ENCODE measurements around the gene ZC3H7B. TPM values are rescaled to one million over a fixed set of nuclear protein-coding genes. Genes with fewer than 3 reads are reported as not detected.

Gene ZC3H7B
- total and polyA plus RNA-seq, 2 donors = 23.3 to 29.8 TPM

DNA sequence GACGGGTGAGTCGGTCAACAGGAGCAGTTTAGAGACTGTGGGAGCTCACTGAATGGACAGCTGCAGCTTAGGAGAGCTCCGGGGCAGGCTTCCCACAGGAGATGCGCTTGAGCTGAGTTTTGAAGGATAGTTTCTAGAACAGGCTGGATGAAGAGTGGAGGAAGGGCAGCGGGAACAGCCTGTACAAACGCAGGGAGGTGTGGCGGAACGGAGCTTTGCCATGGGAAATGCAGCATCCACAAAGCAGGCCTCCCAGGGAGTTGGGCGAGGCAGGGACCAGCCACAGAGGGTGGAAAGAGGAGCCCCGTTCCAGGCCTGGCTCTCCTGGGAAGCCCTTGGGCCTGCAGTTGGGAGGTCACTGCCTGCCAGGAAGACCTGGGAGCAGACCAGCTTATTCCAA, 53.7 kb downstream of the ZC3H7B start:
- H3K27me3 ChIP-seq (ENCODE audit: control insufficient read depth in 2 of 2, insufficient read depth in 1 of 2, low read length in 1 of 2) = no peaks in the 10 kb centered on the region
- H3K4me1 ChIP-seq (ENCODE audit: control insufficient read depth in 2 of 2, insufficient read depth in 2 of 2, low read length in 2 of 2) = no peaks in the 10 kb centered on the region
- no peak overlapping the region for H3K27ac ChIP-seq (ENCODE audit: low read depth in 1 of 2, low read length in 1 of 2)
- no peak for DNase-seq (ENCODE audit: low read depth in 6 of 9, low spot score in 9 of 9)
- no peaks in the 10 kb centered on the region for H3K9me3 ChIP-seq (ENCODE audit: control insufficient read depth in 2 of 2, insufficient read depth in 1 of 2, low read length in 1 of 2)
- WGBS = 95% methylated on average over 10 of the region's 10 CpGs
- peaks cover 79 to 81% of the 10 kb centered on the region in 2 donors for H3K36me3 ChIP-seq (ENCODE audit: control insufficient read depth in 2 of 2, insufficient read depth in 2 of 2, low read length in 1 of 2)
- H3K4me3 ChIP-seq (ENCODE audit: low read length in 2 of 2) = no peak overlapping the region

DNA sequence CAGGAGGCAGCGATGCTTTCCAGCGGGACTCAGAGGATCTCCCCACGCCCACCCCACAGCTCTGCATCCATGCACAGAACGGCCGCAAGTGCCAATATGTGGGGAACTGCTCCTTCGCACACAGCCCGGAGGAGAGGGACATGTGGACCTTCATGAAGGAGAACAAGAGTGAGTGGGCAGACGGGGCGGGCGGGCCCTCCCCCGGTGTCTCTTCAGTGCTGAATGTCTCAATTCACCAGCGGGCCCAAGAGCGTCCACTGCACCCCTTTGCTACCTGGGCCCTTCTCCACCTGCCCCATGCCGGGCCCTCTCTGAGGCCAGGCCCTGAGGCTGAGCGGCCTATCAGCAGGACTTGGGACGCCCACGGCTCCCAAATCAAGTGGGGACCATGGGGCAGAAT, 54.6 kb downstream of the ZC3H7B start:
- no peak overlapping the region for H3K27ac ChIP-seq (ENCODE audit: low read depth in 1 of 2, low read length in 1 of 2)
- no peaks in the 10 kb centered on the region for H3K27me3 ChIP-seq (ENCODE audit: control insufficient read depth in 2 of 2, insufficient read depth in 1 of 2, low read length in 1 of 2)
- no peak for DNase-seq (ENCODE audit: low read depth in 6 of 9, low spot score in 9 of 9)
- 98% methylated on average over 17 of the region's 17 CpGs for WGBS
- peaks cover 71 to 72% of the 10 kb centered on the region in 2 donors for H3K36me3 ChIP-seq (ENCODE audit: control insufficient read depth in 2 of 2, insufficient read depth in 2 of 2, low read length in 1 of 2)
- H3K4me3 ChIP-seq (ENCODE audit: low read length in 2 of 2) = no peak overlapping the region
- H3K4me1 ChIP-seq (ENCODE audit: control insufficient read depth in 2 of 2, insufficient read depth in 2 of 2, low read length in 2 of 2) = no peaks in the 10 kb centered on the region
- H3K9me3 ChIP-seq (ENCODE audit: control insufficient read depth in 2 of 2, insufficient read depth in 1 of 2, low read length in 1 of 2) = no peaks in the 10 kb centered on the region

DNA sequence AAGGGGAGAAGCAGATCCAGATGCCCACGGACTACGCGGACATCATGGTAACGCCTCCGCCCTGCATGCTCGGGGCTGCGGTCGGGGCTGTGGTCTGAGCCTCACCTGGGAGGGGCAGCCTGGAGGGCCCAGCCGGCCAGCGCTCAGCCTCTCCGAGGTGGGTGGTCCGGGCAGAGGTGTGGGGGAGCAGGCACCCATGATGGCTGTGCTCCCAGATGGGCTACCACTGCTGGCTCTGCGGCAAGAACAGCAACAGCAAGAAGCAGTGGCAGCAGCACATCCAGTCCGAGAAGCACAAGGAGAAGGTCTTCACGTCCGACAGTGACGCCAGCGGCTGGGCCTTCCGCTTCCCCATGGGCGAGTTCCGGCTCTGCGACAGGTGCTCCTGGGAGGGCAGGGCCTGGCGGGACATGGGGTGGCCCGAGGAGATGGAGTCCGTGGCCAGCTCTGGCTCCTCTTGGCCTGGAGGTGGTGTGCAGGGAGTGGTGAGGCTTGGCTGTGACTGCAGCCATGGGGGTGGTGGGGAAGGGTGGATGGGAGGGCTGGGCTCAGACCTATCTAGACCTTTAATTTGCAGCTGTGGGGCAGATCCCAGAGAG, 55.2 kb downstream of the ZC3H7B start:
- Histone ChIP-seq H3K4me1 (ENCODE audit: control insufficient read depth in 2 of 2, insufficient read depth in 2 of 2, low read length in 2 of 2) (no peaks in the 10 kb centered on the region), H3K27me3 (ENCODE audit: control insufficient read depth in 2 of 2, insufficient read depth in 1 of 2, low read length in 1 of 2) (no peaks in the 10 kb centered on the region), H3K27ac (ENCODE audit: low read depth in 1 of 2, low read length in 1 of 2) (no peak overlapping the region), H3K36me3 (ENCODE audit: control insufficient read depth in 2 of 2, insufficient read depth in 2 of 2, low read length in 1 of 2) (peaks cover 65% of the 10 kb centered on the region in 2 donors), H3K4me3 (ENCODE audit: low read length in 2 of 2) (no peak overlapping the region), H3K9me3 (ENCODE audit: control insufficient read depth in 2 of 2, insufficient read depth in 1 of 2, low read length in 1 of 2) (no peaks in the 10 kb centered on the region)
- 98% methylated on average over 25 of the region's 25 CpGs for WGBS
- no peak for DNase-seq (ENCODE audit: low read depth in 6 of 9, low spot score in 9 of 9)

DNA sequence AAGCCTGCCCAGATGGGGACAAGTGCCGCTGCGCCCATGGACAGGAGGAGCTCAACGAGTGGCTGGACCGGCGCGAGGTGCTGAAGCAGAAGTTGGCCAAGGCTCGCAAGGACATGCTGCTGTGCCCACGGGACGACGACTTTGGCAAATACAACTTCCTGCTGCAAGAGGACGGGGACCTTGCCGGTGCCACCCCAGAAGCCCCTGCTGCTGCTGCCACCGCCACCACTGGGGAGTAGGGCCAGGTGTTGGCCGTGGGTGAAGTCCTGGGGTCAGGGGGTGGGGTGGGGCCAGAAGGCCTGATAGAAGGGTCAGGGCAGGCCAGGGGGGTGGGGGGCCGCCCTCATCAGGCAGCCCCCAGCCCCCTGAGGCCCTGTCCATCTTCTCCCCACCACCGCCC, 55.9 kb downstream of the ZC3H7B start:
- no peaks in the 10 kb centered on the region for H3K27me3 ChIP-seq (ENCODE audit: control insufficient read depth in 2 of 2, insufficient read depth in 1 of 2, low read length in 1 of 2)
- WGBS = 98% methylated on average over 16 of the region's 16 CpGs
- H3K9me3 ChIP-seq (ENCODE audit: control insufficient read depth in 2 of 2, insufficient read depth in 1 of 2, low read length in 1 of 2) = no peaks in the 10 kb centered on the region
- H3K4me3 ChIP-seq (ENCODE audit: low read length in 2 of 2) = no peak overlapping the region
- H3K27ac ChIP-seq (ENCODE audit: low read depth in 1 of 2, low read length in 1 of 2) = no peak overlapping the region
- no peak for DNase-seq (ENCODE audit: low read depth in 6 of 9, low spot score in 9 of 9)
- no peaks in the 10 kb centered on the region for H3K4me1 ChIP-seq (ENCODE audit: control insufficient read depth in 2 of 2, insufficient read depth in 2 of 2, low read length in 2 of 2)
- peaks cover 60% of the 10 kb centered on the region in 2 donors for H3K36me3 ChIP-seq (ENCODE audit: control insufficient read depth in 2 of 2, insufficient read depth in 2 of 2, low read length in 1 of 2)

DNA sequence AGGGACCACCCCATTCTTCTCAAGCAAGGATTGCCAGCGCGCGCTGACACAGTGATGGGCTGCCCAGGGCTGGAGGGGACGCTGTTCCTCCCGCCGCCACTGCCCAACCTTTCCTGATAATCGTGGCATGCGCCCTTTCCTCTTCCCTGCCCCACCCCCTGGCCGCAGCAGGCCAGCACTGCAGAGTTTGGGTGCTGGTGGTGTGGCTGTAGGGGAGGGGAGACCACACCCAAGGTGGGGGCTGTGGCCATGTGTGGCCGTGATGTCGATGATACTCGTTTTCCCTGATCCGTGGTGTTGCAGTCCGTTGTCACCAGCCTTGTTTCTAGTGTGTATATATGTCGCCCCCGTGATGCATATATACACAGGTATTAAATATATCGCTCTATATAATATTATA, 57.6 kb downstream of the ZC3H7B start:
- Histone ChIP-seq H3K36me3 (ENCODE audit: control insufficient read depth in 2 of 2, insufficient read depth in 2 of 2, low read length in 1 of 2) (peaks cover 49 to 53% of the 10 kb centered on the region in 2 donors), H3K4me3 (ENCODE audit: low read length in 2 of 2) (no peak overlapping the region), H3K9me3 (ENCODE audit: control insufficient read depth in 2 of 2, insufficient read depth in 1 of 2, low read length in 1 of 2) (no peaks in the 10 kb centered on the region), H3K27ac (ENCODE audit: low read depth in 1 of 2, low read length in 1 of 2) (no peak overlapping the region), H3K27me3 (ENCODE audit: control insufficient read depth in 2 of 2, insufficient read depth in 1 of 2, low read length in 1 of 2) (no peaks in the 10 kb centered on the region), H3K4me1 (ENCODE audit: control insufficient read depth in 2 of 2, insufficient read depth in 2 of 2, low read length in 2 of 2) (no peaks in the 10 kb centered on the region)
- 96% methylated on average over 17 of the region's 17 CpGs for WGBS
- no peak for DNase-seq (ENCODE audit: low read depth in 6 of 9, low spot score in 9 of 9)

DNA sequence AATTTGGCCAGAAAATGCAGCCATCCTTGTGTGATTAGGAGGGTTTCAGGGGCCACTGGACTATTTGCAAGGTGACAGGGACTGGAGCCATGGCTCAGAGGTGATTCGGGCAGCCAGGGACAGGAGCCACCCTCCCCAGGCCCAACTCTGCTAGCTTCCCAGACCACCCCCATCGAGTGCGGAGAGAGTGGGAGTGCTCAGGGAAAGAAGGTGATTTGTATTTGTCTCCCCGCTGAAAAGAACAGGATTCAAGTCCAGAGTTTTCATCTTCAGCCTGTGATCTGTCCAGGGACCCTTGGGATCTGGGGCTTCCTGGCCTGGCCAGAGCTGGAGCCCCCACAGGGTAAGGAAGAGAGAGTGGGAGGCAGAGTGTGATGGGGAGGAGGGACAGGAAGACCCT, 58.1 kb downstream of the ZC3H7B start:
- Histone ChIP-seq H3K27ac (ENCODE audit: low read depth in 1 of 2, low read length in 1 of 2) (peak overlapping the region in 1 of 2 donors; percentile 3), H3K4me3 (ENCODE audit: low read length in 2 of 2) (no peak overlapping the region), H3K4me1 (ENCODE audit: control insufficient read depth in 2 of 2, insufficient read depth in 2 of 2, low read length in 2 of 2) (no peaks in the 10 kb centered on the region), H3K9me3 (ENCODE audit: control insufficient read depth in 2 of 2, insufficient read depth in 1 of 2, low read length in 1 of 2) (no peaks in the 10 kb centered on the region), H3K27me3 (ENCODE audit: control insufficient read depth in 2 of 2, insufficient read depth in 1 of 2, low read length in 1 of 2) (no peaks in the 10 kb centered on the region), H3K36me3 (ENCODE audit: control insufficient read depth in 2 of 2, insufficient read depth in 2 of 2, low read length in 1 of 2) (peaks cover 44 to 48% of the 10 kb centered on the region in 2 donors)
- DNase-seq (ENCODE audit: low read depth in 6 of 9, low spot score in 9 of 9) = no peak
- 97% methylated on average over 4 of the region's 4 CpGs for WGBS

DNA sequence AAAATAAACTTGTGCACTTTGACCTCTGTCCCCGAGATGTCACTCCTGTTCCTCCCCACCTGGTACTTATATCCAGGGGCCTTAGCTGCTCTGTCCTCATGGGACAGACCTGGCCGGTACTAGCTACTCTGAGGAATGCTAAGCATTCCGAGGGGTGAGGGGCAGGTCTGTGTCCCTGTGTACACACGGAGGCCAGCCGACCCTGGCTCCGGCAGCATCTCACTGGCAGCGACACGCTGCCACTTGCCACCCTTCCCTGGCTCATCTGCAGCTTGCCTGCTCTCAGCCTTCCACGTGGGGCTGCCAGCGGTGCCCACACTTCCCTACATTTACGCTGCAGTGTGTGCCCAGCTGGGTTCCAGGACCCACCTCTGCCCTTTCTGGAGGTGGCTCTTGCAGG, 58.8 kb downstream of the ZC3H7B start:
- H3K27me3 ChIP-seq (ENCODE audit: control insufficient read depth in 2 of 2, insufficient read depth in 1 of 2, low read length in 1 of 2) = no peaks in the 10 kb centered on the region
- H3K4me3 ChIP-seq (ENCODE audit: low read length in 2 of 2) = no peak overlapping the region
- H3K9me3 ChIP-seq (ENCODE audit: control insufficient read depth in 2 of 2, insufficient read depth in 1 of 2, low read length in 1 of 2) = no peaks in the 10 kb centered on the region
- peaks cover 37 to 41% of the 10 kb centered on the region in 2 donors for H3K36me3 ChIP-seq (ENCODE audit: control insufficient read depth in 2 of 2, insufficient read depth in 2 of 2, low read length in 1 of 2)
- no peak overlapping the region for H3K27ac ChIP-seq (ENCODE audit: low read depth in 1 of 2, low read length in 1 of 2)
- 94% methylated on average over 11 of the region's 11 CpGs for WGBS
- DNase-seq (ENCODE audit: low read depth in 6 of 9, low spot score in 9 of 9) = no peak
- no peaks in the 10 kb centered on the region for H3K4me1 ChIP-seq (ENCODE audit: control insufficient read depth in 2 of 2, insufficient read depth in 2 of 2, low read length in 2 of 2)

DNA sequence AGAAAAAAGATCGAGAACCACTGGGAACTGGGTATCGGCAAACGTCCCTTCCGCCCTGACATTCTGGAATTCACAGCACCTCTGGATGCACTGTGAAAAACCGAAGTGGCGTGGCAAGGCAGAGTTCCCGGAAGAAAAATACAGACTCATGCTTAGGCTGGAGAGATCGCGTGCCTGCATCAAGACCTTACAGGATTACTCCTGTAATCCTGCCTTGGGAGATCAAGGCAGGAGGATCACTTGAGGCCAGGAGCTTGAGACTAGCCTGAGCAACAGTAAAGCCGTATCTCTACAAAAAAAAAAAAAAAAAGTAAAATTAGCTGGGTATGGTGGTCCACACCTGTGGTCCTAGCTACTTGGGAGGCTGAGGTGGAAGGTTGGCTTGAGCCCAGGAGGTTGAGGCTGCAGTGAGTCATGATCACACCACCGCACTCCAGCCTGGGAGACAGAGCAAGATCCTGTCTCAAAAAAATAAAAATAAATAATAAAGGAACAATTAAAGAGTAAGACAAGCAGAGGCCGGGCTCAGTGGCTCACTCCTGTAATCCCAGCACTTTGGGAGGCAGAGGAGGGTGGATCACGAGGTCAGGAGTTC, 60.5 kb downstream of the ZC3H7B start:
- peaks cover under 1 to 4% of the 10 kb centered on the region in 2 donors for H3K4me1 ChIP-seq (ENCODE audit: control insufficient read depth in 2 of 2, insufficient read depth in 2 of 2, low read length in 2 of 2)
- H3K36me3 ChIP-seq (ENCODE audit: control insufficient read depth in 2 of 2, insufficient read depth in 2 of 2, low read length in 1 of 2) = peaks cover 20 to 24% of the 10 kb centered on the region in 2 donors
- H3K27me3 ChIP-seq (ENCODE audit: control insufficient read depth in 2 of 2, insufficient read depth in 1 of 2, low read length in 1 of 2) = peaks cover 0 to under 1% of the 10 kb centered on the region in 2 donors
- WGBS = 97% methylated on average over 13 of the region's 13 CpGs
- no peaks in the 10 kb centered on the region for H3K9me3 ChIP-seq (ENCODE audit: control insufficient read depth in 2 of 2, insufficient read depth in 1 of 2, low read length in 1 of 2)
- DNase-seq (ENCODE audit: low read depth in 6 of 9, low spot score in 9 of 9) = no peak
- no peak overlapping the region for H3K4me3 ChIP-seq (ENCODE audit: low read length in 2 of 2)
- no peak overlapping the region for H3K27ac ChIP-seq (ENCODE audit: low read depth in 1 of 2, low read length in 1 of 2)

DNA sequence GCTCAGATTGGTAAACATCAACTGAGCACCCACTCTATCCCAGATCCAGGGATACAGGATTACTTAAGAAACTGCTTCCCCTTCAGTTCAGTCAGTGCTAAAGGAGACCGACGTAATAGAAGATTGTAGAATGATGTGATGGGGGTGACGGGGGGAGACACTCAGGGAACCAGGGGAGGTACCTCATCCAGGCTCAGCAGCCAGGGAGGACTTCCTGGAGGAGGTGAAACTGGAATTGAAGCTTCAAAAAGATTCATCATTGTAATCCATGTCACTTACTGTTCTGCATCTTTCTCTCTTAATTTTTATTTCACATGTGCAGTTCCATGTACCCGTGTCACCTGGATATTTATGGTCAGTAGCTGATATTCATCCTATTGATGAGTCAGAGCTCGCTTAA, 61.3 kb downstream of the ZC3H7B start:
- no peak for DNase-seq (ENCODE audit: low read depth in 6 of 9, low spot score in 9 of 9)
- Histone ChIP-seq H3K27me3 (ENCODE audit: control insufficient read depth in 2 of 2, insufficient read depth in 1 of 2, low read length in 1 of 2) (peaks cover 0 to 3% of the 10 kb centered on the region in 2 donors), H3K9me3 (ENCODE audit: control insufficient read depth in 2 of 2, insufficient read depth in 1 of 2, low read length in 1 of 2) (no peaks in the 10 kb centered on the region), H3K27ac (ENCODE audit: low read depth in 1 of 2, low read length in 1 of 2) (no peak overlapping the region), H3K4me3 (ENCODE audit: low read length in 2 of 2) (no peak overlapping the region), H3K36me3 (ENCODE audit: control insufficient read depth in 2 of 2, insufficient read depth in 2 of 2, low read length in 1 of 2) (peaks cover 14 to 16% of the 10 kb centered on the region in 2 donors), H3K4me1 (ENCODE audit: control insufficient read depth in 2 of 2, insufficient read depth in 2 of 2, low read length in 2 of 2) (peaks cover 4 to 9% of the 10 kb centered on the region in 2 donors)
- WGBS = 98% methylated on average over 5 of the region's 5 CpGs

Data from thymus (tissue), 11 donors.